Measurements from ENCODE around the gene DLG2. TPM values are rescaled to one million over a fixed set of nuclear protein-coding genes. Genes with fewer than 3 reads are reported as not detected.

Gene DLG2
- polyA plus RNA-seq, 2 donors, result 2.6 to 6.7 TPM

DNA sequence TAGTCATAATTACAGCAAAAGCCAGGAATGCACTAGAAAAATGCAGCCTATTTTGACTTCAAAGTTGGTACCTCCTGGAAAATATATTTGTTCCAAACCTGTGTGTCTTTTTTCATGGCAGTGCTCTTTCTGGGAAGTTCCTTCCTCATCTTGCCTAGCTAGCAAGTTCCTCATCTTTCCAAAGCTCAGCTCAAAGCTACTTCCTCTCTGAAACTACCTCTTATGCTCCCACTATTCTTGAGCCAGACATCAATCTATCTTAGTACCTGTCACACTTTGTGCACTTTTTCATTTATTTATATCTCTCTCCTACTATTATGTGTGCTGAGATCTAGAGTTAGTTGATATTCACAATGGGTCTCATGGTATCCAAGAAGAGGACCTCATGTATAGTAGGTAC is 2149.4 kb downstream of the DLG2 start:
- no peaks in the 10 kb centered on the region for H3K27me3 ChIP-seq (ENCODE audit: control insufficient read depth in 1 of 2, insufficient read depth in 2 of 2, low read length in 2 of 2)
- no peak overlapping the region for H3K27ac ChIP-seq (ENCODE audit: low read depth in 2 of 2, low read length in 1 of 2)
- no peaks in the 10 kb centered on the region for H3K9me3 ChIP-seq (ENCODE audit: control insufficient read depth in 2 of 2, insufficient read depth in 1 of 2, low read depth in 1 of 2, low read length in 1 of 2)
- H3K36me3 ChIP-seq (ENCODE audit: control insufficient read depth in 2 of 2, insufficient read depth in 2 of 2, low read length in 1 of 2), result no peaks in the 10 kb centered on the region
- H3K4me3 ChIP-seq (ENCODE audit: low read depth in 1 of 2, low read length in 2 of 2), result no peak overlapping the region
- H3K4me1 ChIP-seq (ENCODE audit: control insufficient read depth in 2 of 2, insufficient read depth in 2 of 2, low read length in 1 of 2), result no peaks in the 10 kb centered on the region

DNA sequence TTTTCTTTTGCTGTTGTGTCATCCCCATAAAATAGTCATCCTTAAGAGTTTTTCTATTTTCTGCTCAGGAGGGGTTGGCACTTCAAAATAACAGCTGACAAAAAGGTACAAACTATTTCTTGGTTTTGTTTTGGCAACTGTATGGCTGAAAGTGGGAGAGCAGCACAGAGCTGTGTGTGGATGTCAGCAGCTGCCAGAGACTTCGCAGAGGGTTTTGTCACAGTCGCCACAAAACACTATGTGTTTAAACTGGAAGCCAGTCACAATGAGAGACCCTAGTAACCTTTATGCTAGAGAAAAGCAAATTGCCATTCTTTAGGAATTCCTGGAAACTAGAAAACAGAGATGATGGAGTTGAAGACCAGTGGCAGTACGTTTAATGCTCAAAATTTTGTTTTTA is 2151.4 kb downstream of the DLG2 start:
- 76 to 81% methylated on average over 3 of the region's 3 CpGs for WGBS, 2 donors
- Histone ChIP-seq H3K27me3 (ENCODE audit: control insufficient read depth in 1 of 2, insufficient read depth in 2 of 2, low read length in 2 of 2) (no peaks in the 10 kb centered on the region), H3K9me3 (ENCODE audit: control insufficient read depth in 2 of 2, insufficient read depth in 1 of 2, low read depth in 1 of 2, low read length in 1 of 2) (no peaks in the 10 kb centered on the region), H3K4me1 (ENCODE audit: control insufficient read depth in 2 of 2, insufficient read depth in 2 of 2, low read length in 1 of 2) (no peaks in the 10 kb centered on the region), H3K36me3 (ENCODE audit: control insufficient read depth in 2 of 2, insufficient read depth in 2 of 2, low read length in 1 of 2) (no peaks in the 10 kb centered on the region), H3K27ac (ENCODE audit: low read depth in 2 of 2, low read length in 1 of 2) (no peak overlapping the region), H3K4me3 (ENCODE audit: low read depth in 1 of 2, low read length in 2 of 2) (no peak overlapping the region)

DNA sequence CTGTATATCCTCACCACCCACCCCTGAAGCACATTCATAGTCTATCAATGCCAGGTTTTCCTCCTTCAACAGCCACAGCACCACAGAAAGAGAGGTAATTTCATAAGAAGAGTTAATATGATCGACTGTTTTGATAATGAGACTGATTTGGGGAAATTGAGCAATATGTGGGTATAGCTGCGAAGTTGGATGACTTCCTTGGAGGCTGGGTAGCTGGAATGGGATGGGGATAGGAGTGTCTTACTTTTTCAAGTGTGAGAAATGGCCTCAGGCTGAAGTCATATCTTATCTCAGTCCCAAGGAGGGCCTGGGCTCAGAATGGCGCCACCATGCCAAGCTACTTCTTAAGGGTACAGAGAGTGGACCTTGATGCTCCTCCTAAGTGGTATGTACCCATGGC is 2153.4 kb downstream of the DLG2 start:
- Histone ChIP-seq H3K36me3 (ENCODE audit: control insufficient read depth in 2 of 2, insufficient read depth in 2 of 2, low read length in 1 of 2) (no peaks in the 10 kb centered on the region), H3K9me3 (ENCODE audit: control insufficient read depth in 2 of 2, insufficient read depth in 1 of 2, low read depth in 1 of 2, low read length in 1 of 2) (no peaks in the 10 kb centered on the region), H3K27ac (ENCODE audit: low read depth in 2 of 2, low read length in 1 of 2) (no peak overlapping the region), H3K4me1 (ENCODE audit: control insufficient read depth in 2 of 2, insufficient read depth in 2 of 2, low read length in 1 of 2) (no peaks in the 10 kb centered on the region), H3K27me3 (ENCODE audit: control insufficient read depth in 1 of 2, insufficient read depth in 2 of 2, low read length in 2 of 2) (no peaks in the 10 kb centered on the region), H3K4me3 (ENCODE audit: low read depth in 1 of 2, low read length in 2 of 2) (no peak overlapping the region)
- WGBS, 2 donors, result 76 to 89% methylated on average over 3 of the region's 3 CpGs

DNA sequence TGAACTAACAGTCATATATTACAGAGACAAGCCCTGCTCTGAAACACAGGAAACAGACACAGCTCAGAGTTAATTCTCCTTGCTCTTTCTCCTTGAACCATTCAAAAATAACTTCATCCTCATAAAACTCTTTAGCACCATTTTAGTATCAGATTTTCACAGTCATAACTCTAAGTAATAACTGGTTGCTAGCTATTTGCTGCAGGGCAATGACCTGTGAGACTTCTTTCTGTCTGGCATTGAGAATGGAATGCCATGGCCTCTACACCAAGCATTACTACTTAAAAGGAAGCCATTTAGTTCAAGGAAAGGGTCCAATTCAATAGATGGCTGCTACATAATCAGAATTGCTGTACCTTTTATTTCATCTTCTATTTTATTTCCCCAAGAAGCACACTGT is 2154.3 kb downstream of the DLG2 start:
- H3K9me3 ChIP-seq (ENCODE audit: control insufficient read depth in 2 of 2, insufficient read depth in 1 of 2, low read depth in 1 of 2, low read length in 1 of 2), result no peaks in the 10 kb centered on the region
- no peak overlapping the region for H3K4me3 ChIP-seq (ENCODE audit: low read depth in 1 of 2, low read length in 2 of 2)
- H3K36me3 ChIP-seq (ENCODE audit: control insufficient read depth in 2 of 2, insufficient read depth in 2 of 2, low read length in 1 of 2), result no peaks in the 10 kb centered on the region
- H3K4me1 ChIP-seq (ENCODE audit: control insufficient read depth in 2 of 2, insufficient read depth in 2 of 2, low read length in 1 of 2), result no peaks in the 10 kb centered on the region
- H3K27me3 ChIP-seq (ENCODE audit: control insufficient read depth in 1 of 2, insufficient read depth in 2 of 2, low read length in 2 of 2), result no peaks in the 10 kb centered on the region
- no peak overlapping the region for H3K27ac ChIP-seq (ENCODE audit: low read depth in 2 of 2, low read length in 1 of 2)

DNA sequence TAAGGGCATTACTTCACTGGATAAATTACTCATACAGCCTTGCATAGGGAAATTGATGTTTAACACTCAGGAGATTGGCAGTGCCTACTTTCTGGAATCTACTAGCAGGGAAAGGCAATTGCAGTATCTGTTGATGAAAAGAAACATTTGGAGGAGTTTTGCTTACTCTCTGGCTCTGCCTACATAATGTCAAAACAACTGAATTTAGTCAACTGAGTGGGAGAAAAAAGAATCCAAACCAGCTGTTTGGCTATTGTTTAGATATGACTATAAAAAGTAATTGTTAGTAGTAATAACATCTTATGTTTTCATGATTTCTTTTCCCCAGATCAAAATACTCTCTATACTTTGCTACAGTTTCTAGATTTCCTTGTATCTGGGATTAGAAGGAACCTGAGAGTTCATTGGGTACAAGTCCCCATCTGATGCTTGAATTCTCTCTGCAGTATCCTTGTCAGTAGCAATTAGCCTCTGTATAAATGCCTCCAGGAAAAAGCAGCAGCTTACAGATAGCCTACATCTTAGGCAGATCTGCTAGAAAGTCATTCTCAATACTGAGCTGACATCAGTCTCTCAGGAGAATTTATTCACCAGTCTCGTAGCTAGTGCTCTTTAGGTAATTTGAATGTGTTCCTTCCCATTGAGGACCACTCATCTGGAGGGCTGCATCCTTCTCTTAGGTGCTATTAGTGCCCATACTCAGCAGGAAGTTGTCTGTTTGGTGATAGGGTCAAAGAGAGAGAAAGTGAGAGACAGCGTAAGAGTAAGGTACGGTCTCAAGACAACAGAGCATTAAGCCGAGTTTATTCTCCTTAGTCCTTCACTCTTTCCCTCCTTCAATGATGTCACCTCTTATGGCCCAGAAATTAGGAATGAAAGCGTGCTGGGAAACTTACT is 2155.1 kb downstream of the DLG2 start:
- 72 to 78% methylated on average over 5 of the region's 5 CpGs for WGBS, 2 donors
- Histone ChIP-seq H3K4me3 (ENCODE audit: low read depth in 1 of 2, low read length in 2 of 2) (no peak overlapping the region), H3K4me1 (ENCODE audit: control insufficient read depth in 2 of 2, insufficient read depth in 2 of 2, low read length in 1 of 2) (no peaks in the 10 kb centered on the region), H3K9me3 (ENCODE audit: control insufficient read depth in 2 of 2, insufficient read depth in 1 of 2, low read depth in 1 of 2, low read length in 1 of 2) (no peaks in the 10 kb centered on the region), H3K27me3 (ENCODE audit: control insufficient read depth in 1 of 2, insufficient read depth in 2 of 2, low read length in 2 of 2) (no peaks in the 10 kb centered on the region), H3K27ac (ENCODE audit: low read depth in 2 of 2, low read length in 1 of 2) (no peak overlapping the region), H3K36me3 (ENCODE audit: control insufficient read depth in 2 of 2, insufficient read depth in 2 of 2, low read length in 1 of 2) (no peaks in the 10 kb centered on the region)

DNA sequence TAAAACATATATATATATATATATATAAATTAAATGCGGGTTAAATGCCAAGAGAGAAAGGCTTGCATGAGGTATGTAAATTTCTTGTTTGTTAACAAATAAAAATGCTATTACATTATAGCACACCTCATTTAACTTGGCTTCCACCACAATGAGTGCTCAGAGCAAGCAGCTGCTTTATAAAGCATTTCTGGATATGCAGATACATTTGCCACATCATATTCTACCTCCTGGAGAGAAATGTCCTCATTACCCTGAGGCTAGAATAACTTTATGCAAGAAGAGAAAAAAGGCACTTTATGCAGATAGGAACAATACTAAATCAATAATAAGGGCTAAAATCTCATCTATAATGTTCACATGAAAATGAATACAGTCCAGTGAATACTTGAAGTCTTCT is 2159.3 kb downstream of the DLG2 start:
- Histone ChIP-seq H3K36me3 (ENCODE audit: control insufficient read depth in 2 of 2, insufficient read depth in 2 of 2, low read length in 1 of 2) (peaks cover 0 to 3% of the 10 kb centered on the region in 2 donors), H3K4me3 (ENCODE audit: low read depth in 1 of 2, low read length in 2 of 2) (no peak overlapping the region)
- WGBS, 2 donors, result 90 to 98% methylated on average over 1 of the region's 1 CpG

DNA sequence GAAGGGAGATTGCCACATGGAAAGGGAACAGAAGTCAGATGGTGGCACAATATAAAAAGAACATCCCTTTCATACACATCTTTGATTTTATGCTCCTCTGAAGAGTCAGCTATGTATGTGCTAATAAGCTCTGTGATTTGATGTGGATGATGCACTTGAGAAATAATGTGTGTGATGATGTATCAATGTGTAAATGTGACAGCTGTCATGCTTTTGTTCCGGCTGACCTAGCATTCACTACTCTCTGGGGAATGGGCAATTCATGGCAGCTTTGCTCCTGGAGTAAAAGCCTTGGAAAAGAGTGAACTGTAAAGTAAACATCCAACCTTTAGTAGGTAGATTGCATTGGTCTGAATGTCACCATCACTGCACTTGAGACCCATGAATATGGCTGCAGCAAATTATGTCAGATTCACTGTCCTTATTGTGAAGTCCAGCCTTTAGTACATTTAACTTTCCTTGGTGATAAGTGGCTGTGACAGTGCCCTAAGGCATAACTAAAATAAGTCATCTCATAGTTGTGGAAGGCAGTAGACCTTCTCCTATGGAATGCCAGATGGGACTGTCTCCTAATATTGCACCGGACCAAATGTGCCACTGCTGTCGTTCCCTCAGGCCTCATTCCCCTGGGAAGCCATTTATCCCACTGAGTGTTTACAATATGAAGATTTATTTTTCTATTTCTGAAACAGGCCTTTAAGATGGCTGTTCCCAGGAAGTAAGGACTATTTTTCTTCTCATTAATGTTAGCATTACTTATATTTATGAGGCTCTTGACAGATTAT is 2162.8 kb downstream of the DLG2 start:
- no peaks in the 10 kb centered on the region for H3K27me3 ChIP-seq (ENCODE audit: control insufficient read depth in 1 of 2, insufficient read depth in 2 of 2, low read length in 2 of 2)

More for the DNA sequence above, 2159.3 kb downstream of the DLG2 start:
- no peaks in the 10 kb centered on the region for H3K27me3 ChIP-seq (ENCODE audit: control insufficient read depth in 1 of 2, insufficient read depth in 2 of 2, low read length in 2 of 2)
- H3K9me3 ChIP-seq (ENCODE audit: control insufficient read depth in 2 of 2, insufficient read depth in 1 of 2, low read depth in 1 of 2, low read length in 1 of 2), result no peaks in the 10 kb centered on the region
- H3K27ac ChIP-seq (ENCODE audit: low read depth in 2 of 2, low read length in 1 of 2), result no peak overlapping the region
- H3K4me1 ChIP-seq (ENCODE audit: control insufficient read depth in 2 of 2, insufficient read depth in 2 of 2, low read length in 1 of 2), result no peaks in the 10 kb centered on the region

DNA sequence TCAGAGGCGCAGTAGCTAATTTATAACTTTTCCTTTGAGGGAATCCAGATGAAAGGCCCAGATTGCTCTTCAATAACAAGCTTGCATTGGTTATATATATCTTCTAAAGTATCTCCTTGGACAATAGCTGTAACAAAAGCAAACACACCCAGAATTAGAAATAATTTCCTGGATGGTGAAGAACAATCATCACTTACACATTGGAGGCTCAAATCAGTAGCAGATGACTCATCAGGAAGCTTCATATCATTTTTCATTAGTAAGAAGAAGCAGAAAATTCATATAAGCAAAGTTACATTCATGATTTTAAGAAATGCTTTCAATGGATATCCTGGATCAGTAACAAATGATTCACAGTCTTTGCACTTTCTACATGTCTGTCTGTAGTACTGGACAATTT is 2167.3 kb downstream of the DLG2 start:
- no peak overlapping the region for H3K27ac ChIP-seq (ENCODE audit: low read depth in 2 of 2, low read length in 1 of 2)
- no peaks in the 10 kb centered on the region for H3K27me3 ChIP-seq (ENCODE audit: control insufficient read depth in 1 of 2, insufficient read depth in 2 of 2, low read length in 2 of 2)
- no peaks in the 10 kb centered on the region for H3K4me1 ChIP-seq (ENCODE audit: control insufficient read depth in 2 of 2, insufficient read depth in 2 of 2, low read length in 1 of 2)
- WGBS, 2 donors, result 72 to 81% methylated on average over 1 of the region's 1 CpG
- no peaks in the 10 kb centered on the region for H3K9me3 ChIP-seq (ENCODE audit: control insufficient read depth in 2 of 2, insufficient read depth in 1 of 2, low read depth in 1 of 2, low read length in 1 of 2)
- H3K4me3 ChIP-seq (ENCODE audit: low read depth in 1 of 2, low read length in 2 of 2), result no peak overlapping the region
- peaks cover 0 to 3% of the 10 kb centered on the region in 2 donors for H3K36me3 ChIP-seq (ENCODE audit: control insufficient read depth in 2 of 2, insufficient read depth in 2 of 2, low read length in 1 of 2)

More for the DNA sequence above, 2162.8 kb downstream of the DLG2 start:
- WGBS, 2 donors, result 84 to 88% methylated on average over 3 of the region's 3 CpGs
- Histone ChIP-seq H3K36me3 (ENCODE audit: control insufficient read depth in 2 of 2, insufficient read depth in 2 of 2, low read length in 1 of 2) (peaks cover 0 to 3% of the 10 kb centered on the region in 2 donors), H3K4me1 (ENCODE audit: control insufficient read depth in 2 of 2, insufficient read depth in 2 of 2, low read length in 1 of 2) (no peaks in the 10 kb centered on the region), H3K4me3 (ENCODE audit: low read depth in 1 of 2, low read length in 2 of 2) (no peak overlapping the region), H3K9me3 (ENCODE audit: control insufficient read depth in 2 of 2, insufficient read depth in 1 of 2, low read depth in 1 of 2, low read length in 1 of 2) (no peaks in the 10 kb centered on the region), H3K27ac (ENCODE audit: low read depth in 2 of 2, low read length in 1 of 2) (no peak overlapping the region)

DNA sequence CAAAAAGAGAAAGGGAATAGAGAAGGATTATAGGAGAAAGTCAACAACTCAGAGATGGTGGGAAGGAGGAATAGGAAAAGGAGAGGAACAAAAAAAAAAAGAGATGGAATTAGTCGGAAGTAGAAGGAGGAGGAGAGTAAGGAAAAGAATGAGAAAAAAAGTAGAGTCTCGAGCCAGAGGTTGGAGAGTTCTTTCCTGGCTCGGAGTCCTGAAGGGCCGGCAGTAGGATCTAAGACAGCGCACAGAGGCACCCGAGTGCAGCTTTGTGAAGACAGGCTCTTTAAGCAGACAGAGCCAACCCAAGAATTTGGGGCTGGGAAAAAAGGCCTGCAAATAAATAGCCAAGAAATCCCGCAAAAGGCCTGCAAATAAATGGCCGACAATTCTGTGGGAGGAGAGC is 2170.6 kb downstream of the DLG2 start:
- no peaks in the 10 kb centered on the region for H3K36me3 ChIP-seq (ENCODE audit: control insufficient read depth in 2 of 2, insufficient read depth in 2 of 2, low read length in 1 of 2)
- 88 to 89% methylated on average over 8 of the region's 8 CpGs for WGBS, 2 donors
- no peaks in the 10 kb centered on the region for H3K27me3 ChIP-seq (ENCODE audit: control insufficient read depth in 1 of 2, insufficient read depth in 2 of 2, low read length in 2 of 2)
- H3K4me1 ChIP-seq (ENCODE audit: control insufficient read depth in 2 of 2, insufficient read depth in 2 of 2, low read length in 1 of 2), result no peaks in the 10 kb centered on the region
- H3K27ac ChIP-seq (ENCODE audit: low read depth in 2 of 2, low read length in 1 of 2), result no peak overlapping the region
- H3K4me3 ChIP-seq (ENCODE audit: low read depth in 1 of 2, low read length in 2 of 2), result no peak overlapping the region
- H3K9me3 ChIP-seq (ENCODE audit: control insufficient read depth in 2 of 2, insufficient read depth in 1 of 2, low read depth in 1 of 2, low read length in 1 of 2), result no peaks in the 10 kb centered on the region
